GM19025 (cell line): ENCODE data around the gene GAL3ST1.

Experiments used
- ATAC-seq: cut with Tn5 transposase; IDR thresholded peaks from one replicate; pipeline ENCODE4 v1.9.1; 2021; ENCODE audit warnings: mild to moderate bottlenecking, low read depth, moderate library complexity; ENCODE audit not compliant: unreplicated experiment

The GAL3ST1 gene

GRCh38 chr22:30539368-30539767 is 35.1 kb downstream of the GAL3ST1 start:
- ATAC-seq: no peak

GRCh38 chr22:30538280-30538679 is 36.2 kb downstream of the GAL3ST1 start:
- ATAC-seq: no peak

- ATAC-seq: no peak
Measured at GRCh38 chr22:30537083-30537731, 37.3 kb downstream of the GAL3ST1 start.

- ATAC-seq: no peak
Measured at GRCh38 chr22:30535182-30535581, 39.3 kb downstream of the GAL3ST1 start.

- ATAC-seq: no peak
Measured at GRCh38 chr22:30531651-30532608, 42.5 kb downstream of the GAL3ST1 start.

- no peak for ATAC-seq
Measured at GRCh38 chr22:30526656-30527055, 47.8 kb downstream of the GAL3ST1 start.

- no peak for ATAC-seq
Measured at GRCh38 chr22:30523646-30524489, 50.6 kb downstream of the GAL3ST1 start.

GRCh38 chr22:30521368-30522156 is 52.9 kb downstream of the GAL3ST1 start:
- no peak for ATAC-seq

GRCh38 chr22:30519842-30520425 is 54.5 kb downstream of the GAL3ST1 start:
- no peak for ATAC-seq

- no peak for ATAC-seq
Measured at GRCh38 chr22:30516731-30517130, 57.7 kb downstream of the GAL3ST1 start.

- ATAC-seq: no peak
Measured at GRCh38 chr22:30516273-30516672, 58.2 kb downstream of the GAL3ST1 start.

- no peak for ATAC-seq
Measured at GRCh38 chr22:30514252-30514651, 60.2 kb downstream of the GAL3ST1 start.

- ATAC-seq: no peak
Measured at GRCh38 chr22:30513462-30513861, 61.0 kb downstream of the GAL3ST1 start.

GRCh38 chr22:30511911-30512310 is 62.6 kb downstream of the GAL3ST1 start:
- ATAC-seq: no peak

GRCh38 chr22:30511109-30511508 is 63.4 kb downstream of the GAL3ST1 start:
- ATAC-seq: no peak

- ATAC-seq: no peak
Measured at GRCh38 chr22:30508216-30508615, 66.2 kb downstream of the GAL3ST1 start.

GRCh38 chr22:30507670-30508069 is 66.8 kb downstream of the GAL3ST1 start:
- ATAC-seq: no peak

GRCh38 chr22:30506507-30506968 is 67.9 kb downstream of the GAL3ST1 start:
- ATAC-seq: no peak
